ENCODE data around the gene BPIFB2. TPM values are rescaled to one million over a fixed set of nuclear protein-coding genes. Genes with fewer than 3 reads are reported as not detected.
"Not testable (repeated sequence)": the region's sequence is repeated elsewhere in the genome, so short reads cannot be mapped to it uniquely, and the experiment has no call there.

The BPIFB2 gene
- not detected for polyA plus RNA-seq (ENCODE audit: insufficient read depth in 1 of 5, insufficient read length in 5 of 5, low replicate concordance in 1 of 5)
- long read RNA-seq, donor 1: 0 reads
- long read RNA-seq, donor 2: 0 reads
- long read RNA-seq, donor 3: 0 reads
- long read RNA-seq, donor 4: 0 reads
- long read RNA-seq, donor 5: 0 reads
- long read RNA-seq, donor 6: 0 reads
- long read RNA-seq, donor 7: 0 reads
- long read RNA-seq, donor 8: 0 reads

GRCh38 chr20:33007376-33008335 lies at the start of gene BPIFB2:
Gene BPIFB2 (plus strand): TSS chr20:33007704. CDS start chr20:33008575, 871 bp downstream.
- DNase-seq: no peak

- no peak for DNase-seq
Observed at GRCh38 chr20:32958574-32958973, 48.9 kb upstream of the BPIFB2 start.

GRCh38 chr20:32959351-32960221 lies 47.9 kb upstream of the BPIFB2 start:
- no peak for DNase-seq

- no peak for DNase-seq
Observed at GRCh38 chr20:32960222-32960518, 47.3 kb upstream of the BPIFB2 start.

- no peak for DNase-seq
Observed at GRCh38 chr20:32960849-32961731, 46.4 kb upstream of the BPIFB2 start.

GRCh38 chr20:32962053-32962452 lies 45.5 kb upstream of the BPIFB2 start:
- no peak for DNase-seq

GRCh38 chr20:32962646-32963045 lies 44.9 kb upstream of the BPIFB2 start:
- not testable (repeated sequence) for DNase-seq

- DNase-seq: no peak
Observed at GRCh38 chr20:32963176-32963575, 44.3 kb upstream of the BPIFB2 start.

GRCh38 chr20:32964575-32964974 lies 42.9 kb upstream of the BPIFB2 start:
- no peak for DNase-seq

GRCh38 chr20:32965115-32965514 lies 42.4 kb upstream of the BPIFB2 start:
- DNase-seq: no peak

- no peak for DNase-seq
Observed at GRCh38 chr20:32965581-32966373, 41.7 kb upstream of the BPIFB2 start.

GRCh38 chr20:32966382-32966781 lies 41.1 kb upstream of the BPIFB2 start:
- DNase-seq: no peak

- no peak for DNase-seq
Observed at GRCh38 chr20:32966881-32967781, 40.4 kb upstream of the BPIFB2 start.

- DNase-seq: no peak
Observed at GRCh38 chr20:32967961-32968457, 39.5 kb upstream of the BPIFB2 start.

GRCh38 chr20:32968478-32969241 lies 38.8 kb upstream of the BPIFB2 start:
- peak in 1 of 2 donors; percentile 21 for DNase-seq

GRCh38 chr20:32969356-32970114 lies 38.0 kb upstream of the BPIFB2 start:
- DNase-seq: no peak
